GM18873 (cell line): ENCODE data around the gene CCM2L.

Source experiments
- ATAC-seq: cut with Tn5 transposase; IDR thresholded peaks from one replicate; pipeline ENCODE4 v1.9.1; 2021; ENCODE audit warnings: mild to moderate bottlenecking, moderate library complexity, moderate number of reproducible peaks; ENCODE audit not compliant: unreplicated experiment, low FRiP score

The CCM2L gene

GRCh38 chr20:32010101-32010500, at the start of gene CCM2L:
TSS of gene CCM2L (plus strand) at chr20:32010438. CDS start at chr20:32010455, 17 bp downstream.
- no peak for ATAC-seq

DNA sequence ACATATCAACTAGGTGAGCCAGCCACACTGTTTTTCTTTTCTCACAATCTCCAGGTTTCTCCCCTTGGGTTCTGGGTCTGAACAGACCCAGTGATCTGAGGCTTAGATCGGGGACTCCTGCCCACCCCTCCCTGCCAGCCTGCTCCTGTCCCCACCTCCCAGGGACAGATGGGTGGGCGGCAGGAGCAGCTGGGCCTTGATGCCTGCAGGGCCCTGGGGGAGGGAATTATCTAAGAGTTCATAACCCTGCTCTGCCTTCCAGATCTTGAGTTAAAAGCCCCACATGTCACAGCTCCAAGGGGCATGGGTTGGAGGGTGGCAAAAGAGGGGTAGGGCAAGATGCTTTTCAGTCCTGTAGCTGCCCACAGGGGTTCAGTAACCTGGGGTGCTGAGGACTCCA, 47.5 kb upstream of the CCM2L start:
- ATAC-seq: no peak

DNA sequence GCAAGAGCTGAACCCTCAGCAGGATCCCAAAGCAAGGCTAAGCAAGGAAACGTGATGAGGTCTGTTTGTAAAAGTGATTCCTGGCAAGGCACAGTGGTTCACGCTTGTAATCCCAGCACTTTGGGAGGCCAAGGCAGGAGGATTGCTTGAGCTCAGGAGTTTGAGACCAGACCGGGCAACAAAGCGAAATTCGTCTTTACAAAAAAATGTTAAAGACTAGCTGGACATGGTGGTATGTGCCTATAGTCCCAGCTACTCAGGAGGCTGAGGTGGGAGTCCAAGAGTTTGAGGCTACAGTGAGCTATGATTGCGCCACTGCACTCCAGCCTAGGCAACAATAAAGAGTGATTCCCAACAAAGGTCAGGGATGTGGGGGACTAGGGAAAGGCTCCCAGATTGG, 46.3 kb upstream of the CCM2L start:
- no peak for ATAC-seq

DNA sequence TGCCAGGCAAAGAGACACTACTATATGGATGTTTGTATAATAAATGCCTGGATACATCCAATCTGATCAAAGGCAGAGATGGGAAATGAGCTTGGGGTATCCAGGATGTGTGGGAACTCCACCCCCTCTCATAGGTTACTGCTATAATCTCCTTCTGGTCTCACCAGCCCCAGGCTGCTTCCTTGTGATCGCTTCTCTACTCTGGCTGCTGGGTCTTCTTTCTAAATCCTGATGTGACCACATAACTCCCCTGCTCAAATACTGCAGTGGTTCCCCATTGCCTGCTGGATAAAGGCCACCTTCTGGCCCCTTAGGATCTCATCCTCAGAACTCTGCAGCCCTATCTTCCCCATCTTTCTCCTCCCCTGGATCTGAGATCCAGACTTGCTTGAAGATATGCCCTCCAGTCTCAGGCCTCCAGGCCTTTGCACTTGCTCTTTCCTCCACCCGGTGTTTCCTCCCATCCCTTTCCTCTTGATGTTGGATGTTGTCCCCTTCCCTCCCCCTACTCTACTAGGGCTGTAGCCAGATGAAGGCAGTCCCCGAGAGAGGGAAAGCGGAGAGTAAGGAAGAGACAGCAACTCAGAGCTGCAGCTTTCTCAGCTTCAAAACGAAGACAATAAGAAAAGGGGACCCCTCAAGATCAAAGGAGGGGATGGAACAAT, 43.1 kb upstream of the CCM2L start:
- no peak for ATAC-seq

- ATAC-seq: no peak
Measured at GRCh38 chr20:31967830-31968249, 42.4 kb upstream of the CCM2L start, which contains the start of gene XKR7. TSS of gene XKR7 (plus strand) at chr20:31968151. CDS start at chr20:31968176, 25 bp downstream.

GRCh38 chr20:31968291-31969126, 41.7 kb upstream of the CCM2L start:
- ATAC-seq: no peak

DNA sequence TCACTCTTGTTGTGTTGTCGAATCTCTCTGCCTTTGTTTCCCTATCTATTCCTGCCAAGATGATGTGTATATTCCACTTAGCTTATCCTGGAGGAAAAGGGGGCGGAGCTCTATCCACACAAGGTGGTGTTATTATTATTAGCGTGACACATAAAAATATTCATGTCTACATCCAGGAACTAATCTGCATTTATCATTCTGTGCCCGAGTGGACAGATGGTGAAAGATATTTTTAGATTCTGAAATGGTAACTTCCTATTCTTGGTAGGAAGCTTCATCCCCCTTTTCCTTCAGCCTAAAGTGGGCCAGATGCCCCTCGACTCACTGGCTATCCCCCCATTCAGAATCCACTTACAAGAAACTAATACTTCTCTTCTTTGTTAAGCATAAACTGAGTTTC, 40.2 kb upstream of the CCM2L start:
- no peak for ATAC-seq

- no peak for ATAC-seq
Measured at GRCh38 chr20:31972471-31973021, 37.7 kb upstream of the CCM2L start.

- no peak for ATAC-seq
Measured at GRCh38 chr20:31974296-31974695, 35.9 kb upstream of the CCM2L start.

- no peak for ATAC-seq
Measured at GRCh38 chr20:31974951-31975487, 35.2 kb upstream of the CCM2L start.

DNA sequence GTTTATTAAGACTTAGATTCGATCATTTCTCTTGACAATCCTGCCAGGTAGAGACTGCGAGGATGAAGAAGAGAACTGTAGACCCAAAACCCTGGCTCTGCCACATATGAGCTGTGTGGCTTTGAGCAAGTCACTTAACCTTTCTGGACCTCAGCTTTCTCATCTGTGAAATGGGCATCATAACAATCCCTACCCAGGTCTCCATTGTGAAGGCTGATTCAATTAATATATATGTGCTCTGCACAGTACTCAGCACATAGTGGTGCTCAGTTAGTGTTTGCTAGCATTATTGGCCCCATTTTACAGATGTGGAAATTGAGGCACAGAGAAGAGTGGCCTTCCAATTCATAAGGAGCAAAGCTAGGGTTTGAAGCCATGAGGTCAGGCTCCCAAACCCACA, 34.4 kb upstream of the CCM2L start:
- no peak for ATAC-seq

DNA sequence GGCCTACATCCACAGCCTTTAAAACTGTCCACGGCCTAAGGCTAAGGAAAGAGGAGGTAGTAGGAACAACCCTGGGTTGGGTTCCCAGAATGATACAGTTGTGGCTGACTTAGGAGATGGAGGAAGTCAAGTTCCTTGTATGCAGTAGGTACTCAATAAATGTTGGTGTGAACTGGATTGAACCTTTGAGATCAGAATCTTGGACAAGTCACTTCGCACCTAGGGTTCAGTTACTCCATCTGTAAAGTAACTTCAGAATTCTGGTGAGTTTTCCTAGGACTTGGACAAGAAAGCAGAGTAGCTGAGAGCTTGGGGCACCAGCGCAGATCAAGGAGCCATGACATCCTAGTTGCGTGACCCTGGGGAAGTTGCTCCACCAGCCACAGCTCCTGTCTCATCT, 33.2 kb upstream of the CCM2L start:
- ATAC-seq: no peak

- ATAC-seq: no peak
Measured at GRCh38 chr20:31979713-31980426, 30.4 kb upstream of the CCM2L start.

DNA sequence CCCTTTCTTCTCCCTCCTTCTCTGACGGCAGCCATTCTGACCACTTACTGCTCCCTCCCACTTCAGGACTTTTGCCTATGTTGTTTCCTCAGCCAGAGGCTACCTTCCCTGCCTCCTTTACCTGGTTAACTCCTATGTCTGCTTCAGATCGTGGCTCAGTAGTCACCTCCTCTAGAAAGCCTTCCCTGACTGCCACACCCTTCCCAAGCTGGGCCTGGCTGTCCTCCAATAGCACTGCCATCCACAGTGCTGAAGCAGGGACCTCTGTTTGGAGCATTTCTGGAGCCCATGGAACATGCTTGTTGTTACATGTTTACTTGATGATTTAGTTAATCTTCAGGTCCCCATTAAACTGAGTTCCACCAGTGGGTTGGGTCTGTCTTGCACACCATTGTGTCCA, 28.5 kb upstream of the CCM2L start:
- ATAC-seq: no peak

DNA sequence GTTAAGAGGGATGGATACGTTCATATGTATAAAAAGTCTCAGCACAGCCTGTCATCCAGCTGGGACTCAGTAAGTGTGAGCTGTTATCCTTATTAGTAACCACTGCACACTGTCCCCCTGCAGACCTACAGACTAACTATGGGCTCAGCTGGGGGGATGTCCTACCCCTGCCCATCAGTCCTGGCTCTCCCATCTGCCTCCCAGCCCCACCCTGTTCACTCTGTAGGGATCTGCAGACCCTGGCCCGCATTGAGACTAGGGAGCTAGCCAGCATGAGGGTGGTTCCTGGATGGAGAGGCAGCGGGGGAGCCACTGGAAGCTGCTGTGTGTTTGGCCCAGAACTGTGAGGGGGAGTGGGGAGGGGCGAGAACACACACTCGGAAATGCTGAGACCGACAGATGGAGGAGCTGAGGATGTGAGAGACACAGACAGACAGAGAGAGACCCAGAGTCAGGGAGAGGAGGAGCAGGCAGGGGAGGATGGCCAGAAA, 25.2 kb upstream of the CCM2L start:
- no peak for ATAC-seq

DNA sequence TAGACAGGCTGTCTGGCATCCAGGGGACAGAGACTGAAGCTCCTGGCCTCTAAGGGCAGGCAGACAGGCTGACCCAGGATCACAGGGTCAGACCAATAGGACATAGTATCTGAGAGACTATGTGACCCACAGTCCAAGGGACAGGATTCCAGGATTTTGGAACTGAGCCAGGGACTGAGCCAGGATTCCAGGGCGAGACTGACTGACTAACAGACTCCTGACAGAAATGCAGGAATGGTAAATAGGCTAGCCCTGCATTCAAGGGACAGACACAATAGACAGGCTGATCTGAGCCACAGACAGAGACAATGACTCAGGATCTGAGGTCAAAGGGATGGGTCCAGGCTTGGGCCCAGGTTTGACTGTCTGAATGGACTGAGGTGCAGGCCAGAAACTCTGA, 22.5 kb upstream of the CCM2L start:
- ATAC-seq: no peak

- no peak for ATAC-seq
Measured at GRCh38 chr20:31988430-31989015, 21.7 kb upstream of the CCM2L start.

GRCh38 chr20:31989030-31989645, 21.1 kb upstream of the CCM2L start:
- ATAC-seq: no peak

GRCh38 chr20:31990641-31991338, 19.4 kb upstream of the CCM2L start:
- no peak for ATAC-seq
